Thyroid gland (tissue), 4 donors: Measurements from ENCODE around the gene LIMCH1.

Experiments used
- CTCF ChIP-seq, 6 experiments: fragments of 200-600 bp in 3 of 6; fragments of 450-650 bp in 3 of 6; sonication (generic) in 3 of 6; IDR thresholded peaks; one replicate each; pipeline ENCODE4 v1.5.1; 2016 to 2019; ENCODE audit warnings: antibody characterized with exemption in 6 of 6, mild to moderate bottlenecking in 2 of 6, inconsistent platforms in 1 of 6, moderate library complexity in 1 of 6
- POLR2A ChIP-seq, 2 donors: fragments of 450-650 bp; IDR thresholded peaks; one replicate each; pipeline ENCODE4 v1.6.1; 2017; ENCODE audit warnings: antibody characterized with exemption in 2 of 2, mild to moderate bottlenecking in 2 of 2, moderate library complexity in 1 of 2

- TF ChIP-seq CTCF (IDR thresholded peaks at IDR 0.05) (no peak), POLR2A (IDR thresholded peaks at IDR 0.05) (no peak)
Observed at GRCh38 chr4:41572516-41572915, 34.6 kb downstream of the LIMCH1 start.
